IPS DF 19.7 (cell line): Measurements from ENCODE around the gene TRAP1.
"Not testable (repeated sequence)": the region's sequence is repeated elsewhere in the genome, so short reads cannot be mapped to it uniquely, and the experiment has no call there.

ENCODE experiments used
- DNase-seq: peaks from one replicate; pipeline ENCODE4 v3.0.0-alpha.2; 2013; ENCODE audit warnings: low read depth, low spot score

TRAP1 gene

DNA sequence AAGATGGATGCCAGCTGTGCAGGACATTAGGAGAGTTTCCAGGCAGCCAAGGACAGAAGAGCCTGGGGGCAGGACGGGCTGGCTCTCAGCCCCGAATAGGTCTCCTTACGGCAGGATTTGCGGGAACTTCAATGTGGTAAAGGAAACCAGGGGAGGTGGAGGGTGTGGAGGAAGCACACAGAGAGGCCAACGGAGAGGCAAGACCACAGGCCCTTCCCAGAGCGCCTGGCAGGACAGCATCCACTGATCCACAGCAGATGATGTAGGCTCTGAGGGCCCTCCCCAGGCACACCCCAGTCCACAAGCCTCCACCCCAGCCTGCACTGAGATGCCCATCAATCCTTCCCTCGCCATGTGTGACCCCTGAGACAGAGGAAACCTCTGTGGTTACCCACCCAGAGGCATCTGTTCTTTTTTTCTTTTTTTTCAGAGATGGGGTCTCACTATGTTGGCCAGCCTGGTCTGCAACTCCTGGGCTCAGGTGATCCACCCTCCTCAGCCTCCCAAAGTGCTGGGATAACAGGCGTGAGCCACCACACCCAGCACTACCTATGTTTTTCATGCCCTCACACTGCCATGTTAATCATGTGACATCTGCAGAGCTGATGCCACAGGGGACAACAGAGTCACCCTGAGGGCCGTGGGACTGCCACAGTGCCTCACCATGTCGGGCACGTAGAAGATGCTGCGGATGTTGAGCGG, 43.5 kb downstream of the TRAP1 start:
- no peak for DNase-seq

- DNase-seq = no peak
Measured at GRCh38 chr16:3673201-3673600, 44.1 kb downstream of the TRAP1 start.

DNA sequence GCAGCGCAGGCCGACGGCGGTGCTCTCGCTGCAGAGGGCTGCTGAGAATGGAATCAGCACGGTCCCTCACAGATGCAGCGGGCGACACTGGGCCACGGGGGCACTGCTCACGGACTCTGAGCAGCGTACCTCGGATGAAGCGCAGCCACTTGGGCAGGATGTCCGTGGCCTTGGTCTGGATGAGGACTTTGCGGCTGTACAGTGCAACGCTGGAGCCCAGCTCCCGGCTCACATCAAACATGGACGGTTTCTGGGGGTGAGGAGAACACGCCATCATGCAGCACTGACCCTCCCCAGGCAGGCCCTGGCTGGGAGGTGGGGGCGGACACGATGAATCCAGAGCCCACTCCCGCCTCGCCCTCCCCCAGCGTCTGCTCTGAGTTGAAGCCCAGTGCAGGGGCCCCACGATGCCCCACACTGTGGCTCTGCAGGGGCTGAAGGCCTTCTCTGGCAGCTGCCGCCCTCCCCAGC, 44.7 kb downstream of the TRAP1 start:
- DNase-seq = no peak

DNA sequence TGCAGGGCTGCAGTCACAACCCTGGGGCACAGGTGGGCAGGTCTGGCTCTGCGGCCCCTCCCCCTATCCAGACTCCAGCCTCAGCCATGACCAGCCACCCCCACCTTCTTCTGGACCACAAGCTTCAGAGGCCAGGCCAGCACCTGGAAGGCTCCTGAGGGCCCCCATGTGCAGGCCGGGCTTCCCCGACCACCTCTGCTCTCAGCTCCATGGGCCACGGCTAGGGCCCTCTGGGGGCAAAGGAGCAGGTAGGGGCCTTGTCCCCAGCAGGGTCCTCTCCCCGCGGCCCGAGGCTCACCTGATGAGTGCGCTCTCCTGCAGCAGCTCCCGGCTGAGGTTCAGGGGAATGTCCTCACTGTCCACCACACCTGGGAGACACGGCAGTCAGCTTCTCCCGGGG, 45.9 kb downstream of the TRAP1 start:
- no peak for DNase-seq

DNA sequence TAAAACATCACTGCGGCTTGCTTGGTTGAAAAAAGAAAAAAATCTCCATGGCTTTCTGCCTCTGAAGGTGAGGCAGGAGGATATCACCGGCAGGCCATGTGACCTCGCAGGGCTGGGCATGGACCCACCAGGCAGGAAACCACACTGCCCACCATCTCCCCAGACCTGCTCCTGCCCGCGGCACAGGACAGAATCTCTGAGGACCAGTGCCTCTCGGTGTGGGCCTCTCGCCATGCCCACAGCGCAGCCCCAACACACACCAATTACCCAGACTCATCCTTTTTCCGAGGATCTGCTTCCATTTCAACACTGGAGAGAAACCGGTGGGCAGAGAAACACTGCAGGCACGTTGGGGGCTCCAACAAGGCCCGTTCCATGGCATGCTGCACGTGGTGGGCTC, 46.6 kb downstream of the TRAP1 start:
- no peak for DNase-seq

GRCh38 chr16:3669082-3669481, 48.2 kb downstream of the TRAP1 start:
- DNase-seq = no peak

- no peak for DNase-seq
Measured at GRCh38 chr16:3668626-3669025, 48.7 kb downstream of the TRAP1 start.

- DNase-seq = no peak
Measured at GRCh38 chr16:3665508-3665907, 51.8 kb downstream of the TRAP1 start.

- DNase-seq = no peak
Measured at GRCh38 chr16:3664187-3664896, 53.0 kb downstream of the TRAP1 start.

DNA sequence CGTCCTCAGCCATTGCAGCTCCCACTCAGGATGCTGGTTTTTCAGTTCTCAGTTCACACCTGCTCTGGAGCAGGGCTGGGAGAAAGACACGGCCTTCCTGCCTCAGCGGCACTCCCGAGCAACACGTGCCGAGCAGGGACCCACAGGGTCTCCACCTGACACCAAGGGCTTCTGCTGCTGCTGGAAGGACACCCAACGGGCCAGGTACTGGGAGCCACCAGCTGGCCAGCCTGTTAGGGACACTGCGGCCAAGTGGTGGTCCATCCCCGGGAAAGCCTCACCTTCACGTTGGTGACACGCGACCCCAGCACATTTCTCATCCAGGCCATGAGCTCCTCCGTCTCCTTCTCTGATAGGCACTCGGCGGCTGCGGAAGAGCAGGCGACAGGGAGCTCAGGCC, 54.7 kb downstream of the TRAP1 start:
- no peak for DNase-seq

DNA sequence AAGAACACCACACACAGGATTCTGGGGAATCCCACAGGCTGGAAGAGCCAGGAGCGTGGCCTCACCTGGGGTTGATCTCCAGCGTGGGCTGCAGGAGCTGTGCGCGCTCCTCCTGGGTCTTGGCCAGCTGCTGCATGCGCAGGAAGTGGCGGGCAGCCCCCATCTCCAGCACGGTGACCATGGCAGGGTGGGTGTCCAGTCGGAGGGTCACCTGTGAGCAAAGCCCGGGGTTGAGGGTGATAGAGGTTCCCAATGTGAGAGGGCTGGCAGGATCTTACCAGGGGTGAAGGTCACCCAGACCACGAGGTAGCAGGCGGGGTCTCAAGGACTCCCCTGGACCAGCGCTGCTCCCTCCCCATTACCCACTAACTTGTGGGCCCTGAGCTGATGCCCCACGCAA, 55.4 kb downstream of the TRAP1 start:
- DNase-seq = no peak

DNA sequence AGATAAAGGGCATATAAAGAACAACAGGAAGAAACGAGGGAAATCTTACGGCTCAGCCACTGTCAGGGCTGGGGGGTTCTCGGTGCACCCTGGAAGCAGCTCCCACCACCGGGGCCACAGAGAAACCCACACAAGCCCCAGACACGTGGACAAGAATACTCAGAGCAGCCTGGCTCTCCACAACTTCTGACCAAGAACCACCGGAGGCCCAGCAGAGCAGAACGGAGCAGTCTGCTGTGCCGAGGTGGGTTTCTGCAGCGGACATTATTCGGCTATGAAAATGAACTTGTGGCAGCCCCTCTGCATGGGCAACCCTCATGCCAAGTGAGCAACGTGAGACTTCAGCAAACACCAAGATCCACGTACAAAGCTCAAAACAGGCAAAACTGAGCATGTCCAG, 56.0 kb downstream of the TRAP1 start:
- no peak for DNase-seq

GRCh38 chr16:3659251-3659650, 58.1 kb downstream of the TRAP1 start:
- no peak for DNase-seq

DNA sequence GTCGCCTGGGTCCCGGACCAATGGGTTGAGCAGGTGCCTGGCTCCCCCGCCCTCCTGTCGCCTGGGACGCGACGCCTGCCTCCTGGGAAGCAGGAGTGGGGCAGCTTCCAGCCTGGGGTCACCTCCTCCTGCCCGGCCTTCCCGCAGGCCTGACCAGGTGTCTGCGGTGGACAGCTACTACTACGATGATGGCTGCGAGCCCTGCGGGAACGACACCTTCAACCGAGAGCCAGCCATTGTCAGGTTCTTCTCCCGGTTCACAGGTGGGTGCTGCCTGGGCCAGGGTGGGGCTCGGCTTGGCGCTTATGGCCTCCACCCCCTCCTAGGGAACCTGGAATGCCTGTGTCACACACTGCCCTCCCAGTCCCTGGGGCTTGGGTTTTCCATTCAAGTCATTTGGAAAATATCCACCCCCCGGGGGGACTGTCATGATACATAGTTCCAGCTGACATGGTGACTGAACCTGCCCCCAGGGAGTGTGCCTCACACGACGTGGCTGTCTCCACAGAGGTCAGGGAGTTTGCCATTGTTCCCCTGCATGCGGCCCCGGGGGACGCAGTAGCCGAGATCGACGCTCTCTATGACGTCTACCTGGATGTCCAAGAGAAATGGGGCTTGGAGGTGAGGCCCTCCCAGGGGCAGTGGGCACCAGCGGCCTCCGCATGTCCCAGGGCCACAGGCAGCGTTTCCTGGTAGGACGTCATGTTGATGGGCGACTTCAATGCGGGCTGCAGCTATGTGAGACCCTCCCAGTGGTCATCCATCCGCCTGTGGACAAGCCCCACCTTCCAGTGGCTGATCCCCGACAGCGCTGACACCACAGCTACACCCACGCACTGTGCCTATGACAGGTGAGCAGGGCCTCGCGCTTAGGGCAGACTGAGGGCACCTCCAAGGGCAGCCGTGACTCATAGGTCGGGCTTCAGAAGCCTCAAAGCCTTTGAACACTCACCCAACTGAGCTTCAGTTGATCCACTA, 60.5 kb downstream of the TRAP1 start:
- DNase-seq = no peak

DNA sequence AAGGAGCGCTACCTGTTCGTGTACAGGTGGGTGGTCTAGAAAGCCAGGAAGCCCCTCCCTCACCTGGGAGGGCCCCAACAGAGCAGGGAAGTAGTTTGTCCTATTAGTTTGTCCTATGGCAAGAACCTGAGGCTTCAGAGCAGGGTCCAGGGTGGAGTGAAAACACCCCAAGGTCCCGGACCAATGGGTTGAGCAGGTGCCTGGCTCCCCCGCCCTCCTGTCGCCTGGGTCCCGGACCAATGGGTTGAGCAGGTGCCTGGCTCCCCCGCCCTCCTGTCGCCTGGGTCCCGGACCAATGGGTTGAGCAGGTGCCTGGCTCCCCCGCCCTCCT, 61.2 kb downstream of the TRAP1 start:
- DNase-seq = not testable (repeated sequence)

GRCh38 chr16:3655396-3656159, 61.7 kb downstream of the TRAP1 start:
- no peak for DNase-seq

- DNase-seq = no peak
Measured at GRCh38 chr16:3655030-3655395, 62.3 kb downstream of the TRAP1 start.

GRCh38 chr16:3654249-3654991, 62.9 kb downstream of the TRAP1 start, which contains the start of gene DNASE1:
Gene DNASE1, plus strand, starts transcription at chr16:3654691. Its CDS starts 683 bp downstream, at chr16:3655374.
- DNase-seq = no peak

DNA sequence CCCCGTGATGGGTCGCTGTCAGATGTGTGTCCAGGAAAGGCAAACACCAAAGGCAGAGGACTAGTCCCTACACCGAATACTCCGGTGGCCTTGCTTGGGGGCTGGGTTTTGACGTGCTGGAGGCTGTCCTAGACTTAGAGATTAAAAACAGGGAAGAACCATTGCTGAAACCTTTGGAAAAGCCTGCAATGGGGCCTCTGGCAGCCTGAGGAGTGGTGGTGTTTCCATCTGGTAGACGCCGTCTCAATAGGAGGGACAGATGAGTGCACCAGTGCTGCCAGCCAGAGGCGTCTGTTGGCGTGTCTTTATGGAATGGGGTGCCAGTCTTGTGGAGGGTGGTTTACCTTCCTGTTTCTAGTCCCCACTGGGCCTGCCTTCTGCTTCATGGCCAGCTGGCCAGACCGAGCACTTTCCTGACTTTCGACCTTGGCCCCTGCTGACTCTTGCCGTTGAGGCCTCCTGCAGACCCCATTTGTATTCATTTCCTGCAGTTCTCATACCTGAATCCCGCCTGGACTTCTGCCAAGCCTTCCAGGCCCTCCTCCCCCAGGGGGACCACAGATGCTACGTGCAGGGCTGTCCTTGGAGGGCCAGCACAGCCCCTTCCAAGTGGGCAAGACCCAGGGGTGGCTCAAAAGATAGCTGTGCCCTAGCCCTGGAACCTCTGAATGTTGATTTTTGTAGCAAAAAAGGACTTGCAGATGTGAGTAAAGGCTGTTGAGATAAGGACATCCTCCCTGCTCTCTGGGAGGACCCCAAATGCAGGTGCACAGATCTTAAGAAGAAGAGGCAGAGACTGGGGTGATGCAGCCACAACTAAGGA, 64.7 kb downstream of the TRAP1 start:
- no peak for DNase-seq
